ENCODE measurements around the gene ERCC2. TPM values are rescaled to one million over a fixed set of nuclear protein-coding genes. Genes with fewer than 3 reads are reported as not detected.
"Not testable (repeated sequence)": the region's sequence is repeated elsewhere in the genome, so short reads cannot be mapped to it uniquely, and the experiment has no call there.

Gene ERCC2
- total RNA-seq, 2 donors from 2014 or later: 20.5 to 31.8 TPM

GRCh38 chr19:45414468-45414867, 44.1 kb upstream of the ERCC2 start:
- DNase-seq (ENCODE audit: low spot score): no peak
- no peaks in the 10 kb centered on the region for H3K4me1 ChIP-seq (replicated peaks)
- no peak overlapping the region for H3K4me3 ChIP-seq
- no peaks in the 10 kb centered on the region for H3K9me3 ChIP-seq
- H3K27me3 ChIP-seq (replicated peaks; ENCODE audit: insufficient read depth): no peaks in the 10 kb centered on the region
- intact Hi-C loops (cut with DNase I): no loop called here
- no peak overlapping the region for H3K27ac ChIP-seq
- 96% methylated on average over 8 of the region's 8 CpGs for WGBS
- no peak for TF ChIP-seq POLR2A (IDR thresholded peaks at IDR 0.05)
- TF ChIP-seq POLR2AphosphoS5 (IDR thresholded peaks at IDR 0.05): no peak
- TF ChIP-seq CTCF (IDR thresholded peaks at IDR 0.05): no peak
- H3K36me3 ChIP-seq: peaks cover 0 to 3% of the 10 kb centered on the region in 2 donors

GRCh38 chr19:45413497-45413896, 43.1 kb upstream of the ERCC2 start:
- H3K36me3 ChIP-seq: peaks cover 0 to 3% of the 10 kb centered on the region in 2 donors
- no peaks in the 10 kb centered on the region for H3K4me1 ChIP-seq (replicated peaks)
- no peak for TF ChIP-seq POLR2AphosphoS5 (IDR thresholded peaks at IDR 0.05)
- no peaks in the 10 kb centered on the region for H3K9me3 ChIP-seq
- no peaks in the 10 kb centered on the region for H3K27me3 ChIP-seq (replicated peaks; ENCODE audit: insufficient read depth)
- no peak overlapping the region for H3K4me3 ChIP-seq
- intact Hi-C loops (cut with DNase I): no loop called here
- no peak overlapping the region for H3K27ac ChIP-seq
- 87% methylated on average over 6 of the region's 6 CpGs for WGBS
- no peak for DNase-seq (ENCODE audit: low spot score)

- H3K4me3 ChIP-seq; DNase-seq (ENCODE audit: low spot score); H3K4me1 ChIP-seq (replicated peaks); intact Hi-C loops (cut with DNase I); H3K27ac ChIP-seq; H3K27me3 ChIP-seq (replicated peaks; ENCODE audit: insufficient read depth); H3K36me3 ChIP-seq; H3K9me3 ChIP-seq: not testable (repeated sequence)
- WGBS: 96% methylated on average over 4 of the region's 4 CpGs
Measured at GRCh38 chr19:45410330-45410729, 40.0 kb upstream of the ERCC2 start.

- peaks cover 0 to 3% of the 10 kb centered on the region in 2 donors for H3K36me3 ChIP-seq
- no peak for TF ChIP-seq POLR2AphosphoS5 (IDR thresholded peaks at IDR 0.05)
- no peak for TF ChIP-seq POLR2A (IDR thresholded peaks at IDR 0.05)
- TF ChIP-seq CTCF (IDR thresholded peaks at IDR 0.05): no peak
- no peak overlapping the region for H3K4me3 ChIP-seq
- H3K9me3 ChIP-seq: no peaks in the 10 kb centered on the region
- intact Hi-C loops (cut with DNase I): no loop called here
- DNase-seq (ENCODE audit: low spot score): no peak
- H3K27me3 ChIP-seq (replicated peaks; ENCODE audit: insufficient read depth): no peaks in the 10 kb centered on the region
- H3K27ac ChIP-seq: no peak overlapping the region
- WGBS: 55% methylated on average over 4 of the region's 4 CpGs
- H3K4me1 ChIP-seq (replicated peaks): peaks cover 9% of the 10 kb centered on the region
Measured at GRCh38 chr19:45409557-45409920, 39.2 kb upstream of the ERCC2 start.

GRCh38 chr19:45408830-45409556, 38.6 kb upstream of the ERCC2 start:
- H3K36me3 ChIP-seq: peaks cover 0 to 3% of the 10 kb centered on the region in 2 donors
- intact Hi-C loops (cut with DNase I): no loop called here
- TF ChIP-seq CTCF (IDR thresholded peaks at IDR 0.05): no peak
- no peak for TF ChIP-seq POLR2A (IDR thresholded peaks at IDR 0.05)
- no peak for TF ChIP-seq POLR2AphosphoS5 (IDR thresholded peaks at IDR 0.05)
- H3K9me3 ChIP-seq: no peaks in the 10 kb centered on the region
- DNase-seq (ENCODE audit: low spot score): no peak
- WGBS: 84% methylated on average over 15 of the region's 15 CpGs
- H3K27me3 ChIP-seq (replicated peaks; ENCODE audit: insufficient read depth): no peaks in the 10 kb centered on the region
- no peak overlapping the region for H3K4me3 ChIP-seq
- H3K4me1 ChIP-seq (replicated peaks): peaks cover 9% of the 10 kb centered on the region
- H3K27ac ChIP-seq: no peak overlapping the region

- H3K27ac ChIP-seq: no peak overlapping the region
- H3K27me3 ChIP-seq (replicated peaks; ENCODE audit: insufficient read depth): no peaks in the 10 kb centered on the region
- H3K4me1 ChIP-seq (replicated peaks): peaks cover 9% of the 10 kb centered on the region
- DNase-seq (ENCODE audit: low spot score): no peak
- TF ChIP-seq CTCF (IDR thresholded peaks at IDR 0.05) (no peak), POLR2A (IDR thresholded peaks at IDR 0.05) (no peak), POLR2AphosphoS5 (IDR thresholded peaks at IDR 0.05) (no peak)
- no peaks in the 10 kb centered on the region for H3K9me3 ChIP-seq
- 90% methylated on average over 8 of the region's 8 CpGs for WGBS
- H3K4me3 ChIP-seq: no peak overlapping the region
- intact Hi-C loops (cut with DNase I): no loop called here
- no peaks in the 10 kb centered on the region for H3K36me3 ChIP-seq
Measured at GRCh38 chr19:45408121-45408520, 37.7 kb upstream of the ERCC2 start.

GRCh38 chr19:45407585-45407984, 37.2 kb upstream of the ERCC2 start:
- DNase-seq (ENCODE audit: low spot score); H3K4me1 ChIP-seq (replicated peaks); H3K9me3 ChIP-seq; H3K27me3 ChIP-seq (replicated peaks; ENCODE audit: insufficient read depth); H3K27ac ChIP-seq; H3K36me3 ChIP-seq; intact Hi-C loops (cut with DNase I); H3K4me3 ChIP-seq: not testable (repeated sequence)
- 87% methylated on average over 5 of the region's 5 CpGs for WGBS
